Suprapubic skin (tissue), 3 donors: ENCODE data around the gene RARG.

Experiments
- EP300 ChIP-seq: sonication (generic); formaldehyde crosslinking; IDR thresholded peaks from one replicate; pipeline ENCODE4 v1.6.1; 2017; ENCODE audit warnings: antibody characterized with exemption
- POLR2A ChIP-seq, 2 donors: fragments of 450-650 bp; IDR thresholded peaks; one replicate each; pipeline ENCODE4 v1.6.1; 2017; ENCODE audit warnings: antibody characterized with exemption in 2 of 2, mild to moderate bottlenecking in 2 of 2, moderate library complexity in 2 of 2
- TF ChIP-seq, protein P1 (sequence below), 2 donors: fragments of 200-600 bp in 1 of 2; fragments of 450-650 bp in 1 of 2; sonication (generic) in 1 of 2; IDR thresholded peaks; one replicate each; pipeline ENCODE4 v1.5.1; 2016 to 2019; ENCODE audit warnings: antibody characterized with exemption in 2 of 2, mild to moderate bottlenecking in 1 of 2, moderate library complexity in 1 of 2

DNA sequence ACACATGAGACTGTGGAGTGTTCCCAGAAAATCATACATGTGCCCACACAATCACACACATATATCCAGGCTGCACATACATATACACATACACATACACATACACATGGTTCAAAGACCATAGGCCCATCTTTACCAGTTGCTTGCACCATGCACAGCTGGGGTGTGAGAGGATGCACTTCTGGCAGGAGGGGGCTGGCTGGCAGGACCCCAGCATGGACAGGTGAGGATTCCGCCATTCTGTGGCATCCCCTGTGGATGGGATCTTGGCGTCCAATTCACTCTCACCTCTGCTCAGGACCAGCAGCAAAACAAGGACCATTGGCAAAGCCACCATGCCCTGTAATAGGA is 31.9 kb downstream of the RARG start:
- TF ChIP-seq, protein P1, sequence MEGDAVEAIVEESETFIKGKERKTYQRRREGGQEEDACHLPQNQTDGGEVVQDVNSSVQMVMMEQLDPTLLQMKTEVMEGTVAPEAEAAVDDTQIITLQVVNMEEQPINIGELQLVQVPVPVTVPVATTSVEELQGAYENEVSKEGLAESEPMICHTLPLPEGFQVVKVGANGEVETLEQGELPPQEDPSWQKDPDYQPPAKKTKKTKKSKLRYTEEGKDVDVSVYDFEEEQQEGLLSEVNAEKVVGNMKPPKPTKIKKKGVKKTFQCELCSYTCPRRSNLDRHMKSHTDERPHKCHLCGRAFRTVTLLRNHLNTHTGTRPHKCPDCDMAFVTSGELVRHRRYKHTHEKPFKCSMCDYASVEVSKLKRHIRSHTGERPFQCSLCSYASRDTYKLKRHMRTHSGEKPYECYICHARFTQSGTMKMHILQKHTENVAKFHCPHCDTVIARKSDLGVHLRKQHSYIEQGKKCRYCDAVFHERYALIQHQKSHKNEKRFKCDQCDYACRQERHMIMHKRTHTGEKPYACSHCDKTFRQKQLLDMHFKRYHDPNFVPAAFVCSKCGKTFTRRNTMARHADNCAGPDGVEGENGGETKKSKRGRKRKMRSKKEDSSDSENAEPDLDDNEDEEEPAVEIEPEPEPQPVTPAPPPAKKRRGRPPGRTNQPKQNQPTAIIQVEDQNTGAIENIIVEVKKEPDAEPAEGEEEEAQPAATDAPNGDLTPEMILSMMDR (IDR thresholded peaks at IDR 0.05) = no peak
- TF ChIP-seq POLR2A (IDR thresholded peaks at IDR 0.05) (no peak), EP300 (no peak)
